Measurements from ENCODE around the gene ASPG. TPM values are rescaled to one million over a fixed set of nuclear protein-coding genes. Genes with fewer than 3 reads are reported as not detected.
A peak's percentile ranks its signal among the peaks of the same experiment; 100 is the strongest.

ASPG gene
- total RNA-seq, 1 experiment from 2014 or later = 0.22 TPM

DNA sequence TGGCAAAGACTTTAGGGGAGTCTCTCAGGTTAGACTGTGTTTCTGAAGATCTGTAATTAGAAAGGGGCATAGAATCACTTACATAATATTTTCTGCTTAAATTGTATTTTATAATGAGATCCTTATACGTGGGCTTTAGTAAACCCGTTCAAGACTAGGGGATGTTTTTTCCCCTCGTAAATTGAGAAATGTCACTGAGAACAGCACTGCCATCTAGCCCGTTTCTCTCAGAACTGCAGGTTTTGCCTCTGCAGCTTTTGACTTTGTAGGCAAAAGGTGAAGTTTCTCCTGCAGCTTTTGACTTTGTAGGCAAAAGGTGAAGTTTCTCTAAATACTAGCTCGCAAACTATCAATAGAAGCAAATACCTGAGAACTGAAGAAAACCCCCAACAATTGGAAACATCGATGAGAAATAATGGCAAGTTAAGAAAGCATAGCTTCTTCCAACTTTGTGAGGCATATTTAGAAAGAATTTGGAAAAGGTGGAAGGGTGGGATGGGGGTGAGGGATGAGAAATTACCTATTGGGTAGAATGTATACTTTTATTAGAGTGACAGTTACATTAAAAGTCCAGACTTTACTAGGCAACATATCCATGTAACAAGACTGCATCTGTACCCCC lies 9.9 kb upstream of the ASPG start:
- no peaks in the 10 kb centered on the region for H3K9me2 ChIP-seq (replicated peaks; ENCODE audit: low read length)
- no peaks in the 10 kb centered on the region for H4K20me1 ChIP-seq (ENCODE audit: low read length)
- TF ChIP-seq, protein P1, sequence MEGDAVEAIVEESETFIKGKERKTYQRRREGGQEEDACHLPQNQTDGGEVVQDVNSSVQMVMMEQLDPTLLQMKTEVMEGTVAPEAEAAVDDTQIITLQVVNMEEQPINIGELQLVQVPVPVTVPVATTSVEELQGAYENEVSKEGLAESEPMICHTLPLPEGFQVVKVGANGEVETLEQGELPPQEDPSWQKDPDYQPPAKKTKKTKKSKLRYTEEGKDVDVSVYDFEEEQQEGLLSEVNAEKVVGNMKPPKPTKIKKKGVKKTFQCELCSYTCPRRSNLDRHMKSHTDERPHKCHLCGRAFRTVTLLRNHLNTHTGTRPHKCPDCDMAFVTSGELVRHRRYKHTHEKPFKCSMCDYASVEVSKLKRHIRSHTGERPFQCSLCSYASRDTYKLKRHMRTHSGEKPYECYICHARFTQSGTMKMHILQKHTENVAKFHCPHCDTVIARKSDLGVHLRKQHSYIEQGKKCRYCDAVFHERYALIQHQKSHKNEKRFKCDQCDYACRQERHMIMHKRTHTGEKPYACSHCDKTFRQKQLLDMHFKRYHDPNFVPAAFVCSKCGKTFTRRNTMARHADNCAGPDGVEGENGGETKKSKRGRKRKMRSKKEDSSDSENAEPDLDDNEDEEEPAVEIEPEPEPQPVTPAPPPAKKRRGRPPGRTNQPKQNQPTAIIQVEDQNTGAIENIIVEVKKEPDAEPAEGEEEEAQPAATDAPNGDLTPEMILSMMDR (conservative IDR thresholded peaks at IDR 0.05; ENCODE audit: low read depth, low read length) = peak; percentile 84
- TF ChIP-seq EZH2 (IDR thresholded peaks at IDR 0.05; ENCODE audit: low read length, unreplicated experiment) = no peak
- BruUV-seq (replicated peaks) = no TSS peak
- no peaks in the 10 kb centered on the region for H3K36me3 ChIP-seq (ENCODE audit: low read depth, low read length)
- H3K27ac ChIP-seq (ENCODE audit: low read length) = no peak overlapping the region
- intact Hi-C loops (cut with micrococcal nuclease) = loop anchor here (10.0 kb wide), 2 partner anchors 271 to 569 kb away; no protein-coding TSS in a partner anchor
- peak; percentile 63 for DNase-seq
- H3K9me3 ChIP-seq (ENCODE audit: low read length) = no peaks in the 10 kb centered on the region; the same call in 1 of the 2 replicates
- no peaks in the 10 kb centered on the region for H3F3A ChIP-seq (ENCODE audit: low read length, unreplicated experiment)
- H3K4me3 ChIP-seq (ENCODE audit: low read length) = no peak overlapping the region
- no peaks in the 10 kb centered on the region for H3K27me3 ChIP-seq (ENCODE audit: low read length)
- H3K4me2 ChIP-seq (ENCODE audit: low read length) = no peak overlapping the region
- ATAC-seq = no peak
- H3K4me1 ChIP-seq (ENCODE audit: insufficient read depth, low read length) = no peaks in the 10 kb centered on the region; the same call in 1 of the 2 replicates
- ChIA-PET CTCF (interaction anchor here (0.6 to 1.2 kb wide), 6 partner anchors 48 to 267 kb away, joined by 3 to 6 read pairs (median 4); no protein-coding TSS in a partner anchor), POLR2A (ENCODE audit: unreplicated experiment) (interaction anchor here (0.6 kb wide), 1 partner anchor 60 kb away, joined by 5 read pairs; no protein-coding TSS in a partner anchor)
- H3K79me2 ChIP-seq (ENCODE audit: low read length) = no peaks in the 10 kb centered on the region
- no peak overlapping the region for H3K9ac ChIP-seq (ENCODE audit: low read length)
- H2AFZ ChIP-seq (ENCODE audit: low read length) = no peak overlapping the region

- no peak overlapping the region for H3K27ac ChIP-seq (ENCODE audit: low read length)
- H3K9me2 ChIP-seq (replicated peaks; ENCODE audit: low read length) = no peaks in the 10 kb centered on the region
- H3F3A ChIP-seq (ENCODE audit: low read length, unreplicated experiment) = no peaks in the 10 kb centered on the region
- H3K9me3 ChIP-seq (ENCODE audit: low read length) = no peaks in the 10 kb centered on the region; the same call in 1 of the 2 replicates
- BruUV-seq (replicated peaks) = no TSS peak
- ChIA-PET POLR2A (ENCODE audit: unreplicated experiment) (no interaction called here), CTCF (no interaction called here)
- TF ChIP-seq EZH2 (IDR thresholded peaks at IDR 0.05; ENCODE audit: low read length, unreplicated experiment) (no peak), EZH2phosphoT487 (IDR thresholded peaks at IDR 0.05; ENCODE audit: borderline replicate concordance, low read length) (no peak)
- TF ChIP-seq, protein P1 (conservative IDR thresholded peaks at IDR 0.05; ENCODE audit: low read depth, low read length) = no peak
- intact Hi-C loops (cut with micrococcal nuclease) = loop anchor here (10.0 kb wide), 2 partner anchors 272 to 568 kb away; no protein-coding TSS in a partner anchor
- no peak for ATAC-seq
- DNase-seq = no peak
- H3K9ac ChIP-seq (ENCODE audit: low read length) = no peak overlapping the region
- H4K20me1 ChIP-seq (ENCODE audit: low read length) = no peaks in the 10 kb centered on the region
- H3K4me3 ChIP-seq (ENCODE audit: low read length) = no peak overlapping the region
- no peaks in the 10 kb centered on the region for H3K79me2 ChIP-seq (ENCODE audit: low read length)
- H3K4me2 ChIP-seq (ENCODE audit: low read length) = no peak overlapping the region
- H2AFZ ChIP-seq (ENCODE audit: low read length) = no peak overlapping the region
- H3K4me1 ChIP-seq (ENCODE audit: insufficient read depth, low read length) = no peaks in the 10 kb centered on the region; the same call in 1 of the 2 replicates
- no peaks in the 10 kb centered on the region for H3K27me3 ChIP-seq (ENCODE audit: low read length)
- no peaks in the 10 kb centered on the region for H3K36me3 ChIP-seq (ENCODE audit: low read depth, low read length)
Observed at GRCh38 chr14:104076743-104077142, 8.8 kb upstream of the ASPG start.

DNA sequence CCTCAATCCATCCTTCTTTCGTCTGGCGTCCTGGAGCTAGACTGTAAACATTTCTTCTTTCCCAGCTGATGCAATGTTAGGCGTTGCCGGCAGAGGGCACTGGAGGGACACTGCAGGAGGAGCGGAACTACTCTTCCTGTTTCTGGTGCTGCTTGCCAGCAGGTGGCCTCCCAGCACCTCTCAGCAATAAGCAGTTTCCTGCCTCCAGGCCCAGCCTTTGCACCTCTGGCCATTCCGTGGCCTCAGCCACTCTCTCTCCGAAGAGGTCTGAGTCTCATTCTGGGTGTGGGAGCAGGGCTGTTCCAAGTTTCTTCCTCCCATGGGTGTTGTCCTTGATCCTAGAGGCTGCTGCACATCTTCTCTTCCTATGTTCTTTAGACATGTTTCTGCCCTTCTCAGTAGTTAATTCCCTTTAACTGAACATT lies 7.5 kb upstream of the ASPG start:
- H3K36me3 ChIP-seq (ENCODE audit: low read depth, low read length) = no peaks in the 10 kb centered on the region
- CTCF ChIA-PET = interaction anchor here (0.6 to 1.5 kb wide), 10 partner anchors 9 to 486 kb away, joined by 3 to 15 read pairs (median 3); no protein-coding TSS in a partner anchor
- no peaks in the 10 kb centered on the region; the same call in 1 of the 2 replicates for H3K4me1 ChIP-seq (ENCODE audit: insufficient read depth, low read length)
- no peaks in the 10 kb centered on the region; the same call in 1 of the 2 replicates for H3K9me3 ChIP-seq (ENCODE audit: low read length)
- POLR2A ChIA-PET (ENCODE audit: unreplicated experiment) = interaction anchor here (0.5 kb wide), 1 partner anchor 97 kb away, joined by 8 read pairs; no protein-coding TSS in a partner anchor
- no TSS peak for BruUV-seq (replicated peaks)
- H3K4me3 ChIP-seq (ENCODE audit: low read length) = no peak overlapping the region
- no peaks in the 10 kb centered on the region for H3F3A ChIP-seq (ENCODE audit: low read length, unreplicated experiment)
- H3K9ac ChIP-seq (ENCODE audit: low read length) = no peak overlapping the region
- intact Hi-C loops (cut with micrococcal nuclease) = loop anchor here (1.0 to 10.0 kb wide), 5 partner anchors 53 to 567 kb away; a partner anchor contains a TSS
- H3K9me2 ChIP-seq (replicated peaks; ENCODE audit: low read length) = no peaks in the 10 kb centered on the region
- ATAC-seq (peak; percentile 98), DNase-seq (peak; percentile 96)
- no peak overlapping the region for H3K27ac ChIP-seq (ENCODE audit: low read length)
- no peak for TF ChIP-seq EZH2phosphoT487 (IDR thresholded peaks at IDR 0.05; ENCODE audit: borderline replicate concordance, low read length)
- TF ChIP-seq, protein P1 (conservative IDR thresholded peaks at IDR 0.05; ENCODE audit: low read depth, low read length) = peak; percentile 100
- no peaks in the 10 kb centered on the region for H4K20me1 ChIP-seq (ENCODE audit: low read length)
- H3K79me2 ChIP-seq (ENCODE audit: low read length) = no peaks in the 10 kb centered on the region
- H2AFZ ChIP-seq (ENCODE audit: low read length) = peak overlapping the region; percentile 24; the same call in 1 of the 2 replicates
- H3K4me2 ChIP-seq (ENCODE audit: low read length) = peak overlapping the region; percentile 37; the same call in 1 of the 2 replicates
- H3K27me3 ChIP-seq (ENCODE audit: low read length) = no peaks in the 10 kb centered on the region

Data from PC-3 (cell line).